ENCODE data around the gene NKAIN2.
"Not testable (repeated sequence)": the region's sequence is repeated elsewhere in the genome, so short reads cannot be mapped to it uniquely, and the experiment has no call there.

The NKAIN2 gene

GRCh38 chr6:124433387-124434160, 629.9 kb downstream of the NKAIN2 start:
- DNase-seq: no peak

GRCh38 chr6:124434421-124434820, 630.8 kb downstream of the NKAIN2 start:
- DNase-seq: no peak
- in situ Hi-C loops (cut with MboI; ENCODE audit: low pct_unique_long_range_greater_than_20kb, low sequenced_read_pairs): no loop called here

More at GRCh38 chr6:124433387-124434160, 629.9 kb downstream of the NKAIN2 start:
- in situ Hi-C loops (cut with MboI; ENCODE audit: low pct_unique_long_range_greater_than_20kb, low sequenced_read_pairs): no loop called here

GRCh38 chr6:124436803-124437202, 633.1 kb downstream of the NKAIN2 start:
- in situ Hi-C loops (cut with MboI; ENCODE audit: low pct_unique_long_range_greater_than_20kb, low sequenced_read_pairs): no loop called here

GRCh38 chr6:124438546-124439065, 634.9 kb downstream of the NKAIN2 start:
- in situ Hi-C loops (cut with MboI; ENCODE audit: low pct_unique_long_range_greater_than_20kb, low sequenced_read_pairs): no loop called here

More at GRCh38 chr6:124436803-124437202, 633.1 kb downstream of the NKAIN2 start:
- no peak for DNase-seq

GRCh38 chr6:124441450-124441849, 637.8 kb downstream of the NKAIN2 start:
- DNase-seq: no peak
- in situ Hi-C loops (cut with MboI; ENCODE audit: low pct_unique_long_range_greater_than_20kb, low sequenced_read_pairs): no loop called here

More at GRCh38 chr6:124438546-124439065, 634.9 kb downstream of the NKAIN2 start:
- no peak for DNase-seq

GRCh38 chr6:124443541-124443940, 639.9 kb downstream of the NKAIN2 start:
- in situ Hi-C loops (cut with MboI; ENCODE audit: low pct_unique_long_range_greater_than_20kb, low sequenced_read_pairs): no loop called here
- no peak for DNase-seq

GRCh38 chr6:124445581-124445980, 641.9 kb downstream of the NKAIN2 start:
- in situ Hi-C loops (cut with MboI; ENCODE audit: low pct_unique_long_range_greater_than_20kb, low sequenced_read_pairs): no loop called here
- DNase-seq: no peak

GRCh38 chr6:124446961-124447360, 643.3 kb downstream of the NKAIN2 start:
- no peak for DNase-seq
- in situ Hi-C loops (cut with MboI; ENCODE audit: low pct_unique_long_range_greater_than_20kb, low sequenced_read_pairs): no loop called here

- in situ Hi-C loops (cut with MboI; ENCODE audit: low pct_unique_long_range_greater_than_20kb, low sequenced_read_pairs): no loop called here
- DNase-seq: no peak
These were observed 655.6 kb downstream of the NKAIN2 start for GRCh38 chr6:124459268-124459667.

GRCh38 chr6:124462750-124463149, 659.1 kb downstream of the NKAIN2 start:
- in situ Hi-C loops (cut with MboI; ENCODE audit: low pct_unique_long_range_greater_than_20kb, low sequenced_read_pairs): no loop called here
- DNase-seq: no peak

- in situ Hi-C loops (cut with MboI; ENCODE audit: low pct_unique_long_range_greater_than_20kb, low sequenced_read_pairs): no loop called here
- DNase-seq: no peak
These were observed 659.6 kb downstream of the NKAIN2 start for GRCh38 chr6:124463271-124463670.

GRCh38 chr6:124464600-124464999, 660.9 kb downstream of the NKAIN2 start:
- DNase-seq; in situ Hi-C loops (cut with MboI; ENCODE audit: low pct_unique_long_range_greater_than_20kb, low sequenced_read_pairs): not testable (repeated sequence)

- DNase-seq: no peak
- in situ Hi-C loops (cut with MboI; ENCODE audit: low pct_unique_long_range_greater_than_20kb, low sequenced_read_pairs): no loop called here
These were observed 663.3 kb downstream of the NKAIN2 start for GRCh38 chr6:124466949-124467348.

- no peak for DNase-seq
- in situ Hi-C loops (cut with MboI; ENCODE audit: low pct_unique_long_range_greater_than_20kb, low sequenced_read_pairs): no loop called here
These were observed 663.7 kb downstream of the NKAIN2 start for GRCh38 chr6:124467366-124467765.

GRCh38 chr6:124470803-124471202, 667.1 kb downstream of the NKAIN2 start:
- DNase-seq: no peak
- in situ Hi-C loops (cut with MboI; ENCODE audit: low pct_unique_long_range_greater_than_20kb, low sequenced_read_pairs): no loop called here

GRCh38 chr6:124475176-124475575, 671.5 kb downstream of the NKAIN2 start:
- in situ Hi-C loops (cut with MboI; ENCODE audit: low pct_unique_long_range_greater_than_20kb, low sequenced_read_pairs): no loop called here

GRCh38 chr6:124478906-124479305, 675.2 kb downstream of the NKAIN2 start:
- in situ Hi-C loops (cut with MboI; ENCODE audit: low pct_unique_long_range_greater_than_20kb, low sequenced_read_pairs): no loop called here
- DNase-seq: no peak

More at GRCh38 chr6:124475176-124475575, 671.5 kb downstream of the NKAIN2 start:
- DNase-seq: no peak

- no peak for DNase-seq
- in situ Hi-C loops (cut with MboI; ENCODE audit: low pct_unique_long_range_greater_than_20kb, low sequenced_read_pairs): no loop called here
These were observed 676.3 kb downstream of the NKAIN2 start for GRCh38 chr6:124479991-124480430.

GRCh38 chr6:124482071-124482491, 678.4 kb downstream of the NKAIN2 start:
- in situ Hi-C loops (cut with MboI; ENCODE audit: low pct_unique_long_range_greater_than_20kb, low sequenced_read_pairs): no loop called here
- DNase-seq: no peak

GRCh38 chr6:124487623-124488431, 684.2 kb downstream of the NKAIN2 start:
- in situ Hi-C loops (cut with MboI; ENCODE audit: low pct_unique_long_range_greater_than_20kb, low sequenced_read_pairs): no loop called here
- DNase-seq: no peak
